Measurements from ENCODE around the gene UBL5. TPM values are rescaled to one million over a fixed set of nuclear protein-coding genes. Genes with fewer than 3 reads are reported as not detected.
"Not testable (repeated sequence)": the region's sequence is repeated elsewhere in the genome, so short reads cannot be mapped to it uniquely, and the experiment has no call there.

UBL5 gene
- total RNA-seq, 1 experiment from 2014 or later = 472 TPM

GRCh38 chr19:9828551-9829063, 889 bp downstream of the UBL5 start:
- Histone ChIP-seq H3K27ac (no peak overlapping the region), H3K27me3 (replicated peaks) (no peaks in the 10 kb centered on the region)
- no peak for DNase-seq (ENCODE audit: low read depth in 1 of 2, low spot score in 2 of 2)

GRCh38 chr19:9834307-9834725, 6.6 kb downstream of the UBL5 start:
- Histone ChIP-seq H3K27me3 (replicated peaks) (no peaks in the 10 kb centered on the region), H3K36me3 (peaks cover 66% of the 10 kb centered on the region), H3K27ac (peak overlapping the region; percentile 40; the same call in 1 of the 2 replicates), H3K9me3 (replicated peaks) (no peaks in the 10 kb centered on the region), H3K4me1 (replicated peaks) (peaks cover 9% of the 10 kb centered on the region), H3K4me3 (peak overlapping the region; percentile 77)
- no peak for DNase-seq (ENCODE audit: low read depth in 1 of 2, low spot score in 2 of 2)

More at GRCh38 chr19:9828551-9829063, 889 bp downstream of the UBL5 start:
- H3K36me3 ChIP-seq = peaks cover 50% of the 10 kb centered on the region
- peaks cover 5% of the 10 kb centered on the region; the same call in 1 of the 2 replicates for H3K4me1 ChIP-seq (replicated peaks)
- no peaks in the 10 kb centered on the region for H3K9me3 ChIP-seq (replicated peaks)
- peak overlapping the region; percentile 71 for H3K4me3 ChIP-seq

DNA sequence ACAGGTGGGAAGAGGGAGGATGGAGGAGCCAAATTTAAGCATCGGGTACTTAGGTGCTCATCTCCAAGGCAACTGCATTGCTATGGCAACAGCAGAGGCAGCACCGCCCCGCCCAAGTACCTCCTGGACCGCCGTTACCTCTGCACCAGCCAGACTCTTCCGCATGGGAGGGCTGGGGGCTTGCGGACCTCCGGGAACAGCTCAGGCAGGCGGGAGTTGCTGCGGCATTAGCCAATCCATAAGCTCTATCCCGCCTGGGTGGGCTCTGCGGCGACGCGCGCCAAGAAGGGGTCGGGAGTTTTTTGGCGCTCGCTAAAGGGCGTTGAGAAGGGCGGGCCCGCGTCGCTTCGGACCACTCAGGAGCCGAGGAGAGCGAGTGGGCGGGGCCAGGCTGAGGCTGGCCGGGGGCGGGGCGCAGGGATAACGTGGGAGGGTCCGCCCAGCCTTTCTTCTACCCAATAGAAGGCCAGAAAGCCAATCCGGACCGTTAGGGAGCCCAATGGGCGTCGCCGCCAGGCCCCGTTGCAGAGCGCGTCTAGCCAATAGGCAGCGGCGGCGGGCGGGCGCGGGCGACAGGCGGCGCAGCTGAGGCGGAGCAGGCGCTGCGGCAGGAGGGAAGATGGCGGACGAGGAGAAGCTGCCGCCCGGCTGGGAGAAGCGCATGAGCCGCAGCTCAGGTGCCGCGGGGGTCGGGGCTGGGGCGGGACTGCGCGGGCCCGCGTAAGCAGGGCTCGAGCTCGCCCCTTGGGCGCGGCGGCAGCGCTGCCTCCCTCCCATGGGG, 7.2 kb downstream of the UBL5 start, which contains the start of gene PIN1:
Gene PIN1 (plus strand): TSS at position 593 of the 781 bp plus-strand sequence. CDS start 27 bp downstream, at position 620.
- Histone ChIP-seq H3K36me3 (peaks cover 66% of the 10 kb centered on the region), H3K4me3 (peak within 1 kb of the TSS; percentile 77), H3K9me3 (replicated peaks) (no peaks in the 10 kb centered on the region), H3K27ac (peak within 1 kb of the TSS; percentile 40), H3K4me1 (replicated peaks) (peaks cover 9% of the 10 kb centered on the region), H3K27me3 (replicated peaks) (no peaks in the 10 kb centered on the region)
- peak; percentile 98 to 99 for DNase-seq (ENCODE audit: low read depth in 1 of 2, low spot score in 2 of 2)

- H3K27me3 ChIP-seq (replicated peaks) = no peaks in the 10 kb centered on the region
- H3K4me1 ChIP-seq (replicated peaks) = peaks cover 9% of the 10 kb centered on the region
- DNase-seq (ENCODE audit: low read depth in 1 of 2, low spot score in 2 of 2) = no peak
- peaks cover 67% of the 10 kb centered on the region for H3K36me3 ChIP-seq
- no peaks in the 10 kb centered on the region for H3K9me3 ChIP-seq (replicated peaks)
- H3K27ac ChIP-seq = peak overlapping the region; percentile 31; the same call in 1 of the 2 replicates
- peak overlapping the region; percentile 77 for H3K4me3 ChIP-seq
Observed at GRCh38 chr19:9835507-9835949, 7.8 kb downstream of the UBL5 start.

- Histone ChIP-seq H3K4me3 (peak overlapping the region; percentile 77), H3K27me3 (replicated peaks) (no peaks in the 10 kb centered on the region), H3K4me1 (replicated peaks) (peaks cover 9% of the 10 kb centered on the region), H3K9me3 (replicated peaks) (no peaks in the 10 kb centered on the region), H3K36me3 (peaks cover 68% of the 10 kb centered on the region), H3K27ac (no peak overlapping the region; the same call in 1 of the 2 replicates)
- DNase-seq (ENCODE audit: low read depth in 1 of 2, low spot score in 2 of 2) = peak in 1 of 2 experiments; percentile 15
Observed at GRCh38 chr19:9836021-9836420, 8.3 kb downstream of the UBL5 start.

DNA sequence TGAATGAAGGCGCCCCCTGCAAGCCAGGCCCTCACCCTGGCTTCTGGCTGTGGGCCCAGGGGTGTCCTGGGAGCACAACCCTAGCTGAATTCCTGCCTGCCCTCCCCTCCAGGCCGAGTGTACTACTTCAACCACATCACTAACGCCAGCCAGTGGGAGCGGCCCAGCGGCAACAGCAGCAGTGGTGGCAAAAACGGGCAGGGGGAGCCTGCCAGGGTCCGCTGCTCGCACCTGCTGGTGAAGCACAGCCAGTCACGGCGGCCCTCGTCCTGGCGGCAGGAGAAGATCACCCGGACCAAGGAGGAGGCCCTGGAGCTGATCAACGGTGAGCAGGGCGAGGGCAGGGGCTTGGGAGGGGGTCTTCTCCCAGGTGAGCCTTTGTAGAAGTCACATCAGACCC, 10.6 kb downstream of the UBL5 start:
- DNase-seq (ENCODE audit: low read depth in 1 of 2, low spot score in 2 of 2) = no peak
- Histone ChIP-seq H3K36me3 (peaks cover 82% of the 10 kb centered on the region), H3K4me1 (replicated peaks) (peaks cover 9% of the 10 kb centered on the region), H3K27ac (no peak overlapping the region), H3K27me3 (replicated peaks) (no peaks in the 10 kb centered on the region), H3K9me3 (replicated peaks) (0 out of 2 replicates have a peak, but pooled peaks cover 2% of the 10 kb centered on the region), H3K4me3 (no peak overlapping the region)

DNA sequence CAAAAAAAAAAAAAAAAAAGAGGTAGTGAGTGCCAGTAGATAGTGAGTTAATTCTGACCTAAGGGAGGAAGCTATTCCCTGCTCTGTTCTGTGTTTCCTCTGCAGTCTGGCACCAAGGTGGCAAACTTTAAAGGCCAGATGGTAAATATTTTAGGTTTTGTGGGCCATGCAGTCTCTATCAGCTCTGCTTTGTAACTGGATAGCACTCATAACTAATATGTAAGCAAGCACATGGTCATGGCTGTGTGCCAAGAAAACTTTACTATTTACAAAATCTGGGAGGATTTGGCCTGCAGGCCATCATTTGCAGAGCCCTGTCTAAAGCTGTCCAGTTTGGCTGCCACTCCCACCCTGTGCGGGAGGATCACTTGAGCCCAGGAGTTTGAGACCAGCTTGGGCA, 11.7 kb downstream of the UBL5 start:
- Histone ChIP-seq H3K36me3 (peaks cover 86% of the 10 kb centered on the region), H3K4me3 (no peak overlapping the region), H3K27me3 (replicated peaks) (no peaks in the 10 kb centered on the region), H3K27ac (no peak overlapping the region), H3K9me3 (replicated peaks) (0 out of 2 replicates have a peak, but pooled peaks cover 2% of the 10 kb centered on the region), H3K4me1 (replicated peaks) (peaks cover 9% of the 10 kb centered on the region)
- no peak for DNase-seq (ENCODE audit: low read depth in 1 of 2, low spot score in 2 of 2)

GRCh38 chr19:9842834-9843625, 15.3 kb downstream of the UBL5 start:
- peaks cover 84% of the 10 kb centered on the region for H3K36me3 ChIP-seq

DNA sequence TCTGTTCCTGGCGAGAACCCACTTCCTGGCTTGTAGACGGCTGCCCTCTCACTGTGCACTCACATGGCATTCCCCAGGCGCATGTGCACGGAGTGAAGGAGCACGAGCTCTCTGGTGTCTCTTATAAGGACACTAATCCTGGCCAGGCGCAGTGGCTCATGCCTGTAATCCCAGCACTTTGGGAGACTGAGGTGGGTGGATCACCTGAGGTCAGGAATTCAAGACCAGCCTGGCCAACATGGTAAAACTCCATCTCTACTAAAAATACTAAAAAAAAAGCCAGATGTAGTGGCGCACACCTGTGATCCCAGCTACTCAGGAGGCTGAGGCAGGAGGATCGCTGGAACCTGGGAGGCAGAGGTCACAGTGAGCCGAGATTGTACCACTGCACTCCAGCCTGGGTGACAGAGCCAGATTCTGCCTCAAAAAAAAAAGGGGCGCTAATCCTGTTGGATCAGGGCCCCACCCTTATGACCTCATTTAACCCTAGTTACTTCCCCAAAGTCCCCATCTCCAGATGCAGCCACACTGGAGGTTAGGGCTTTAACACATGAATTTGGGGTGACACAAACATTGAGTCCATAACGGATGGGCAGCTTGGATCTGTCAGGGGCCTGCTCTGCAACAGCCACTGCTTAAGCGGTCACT, 16.0 kb downstream of the UBL5 start:
- H3K27ac ChIP-seq; DNase-seq (ENCODE audit: low read depth in 1 of 2, low spot score in 2 of 2); H3K4me3 ChIP-seq; H3K27me3 ChIP-seq (replicated peaks); H3K4me1 ChIP-seq (replicated peaks); H3K9me3 ChIP-seq (replicated peaks): not testable (repeated sequence)
- H3K36me3 ChIP-seq = peaks cover 84% of the 10 kb centered on the region

More at GRCh38 chr19:9842834-9843625, 15.3 kb downstream of the UBL5 start:
- DNase-seq (ENCODE audit: low read depth in 1 of 2, low spot score in 2 of 2) = no peak
- Histone ChIP-seq H3K4me1 (replicated peaks) (0 out of 2 replicates have a peak, but pooled peaks cover 9% of the 10 kb centered on the region), H3K9me3 (replicated peaks) (0 out of 2 replicates have a peak, but pooled peaks cover 2% of the 10 kb centered on the region), H3K27ac (no peak overlapping the region), H3K27me3 (replicated peaks) (no peaks in the 10 kb centered on the region), H3K4me3 (no peak overlapping the region)

DNA sequence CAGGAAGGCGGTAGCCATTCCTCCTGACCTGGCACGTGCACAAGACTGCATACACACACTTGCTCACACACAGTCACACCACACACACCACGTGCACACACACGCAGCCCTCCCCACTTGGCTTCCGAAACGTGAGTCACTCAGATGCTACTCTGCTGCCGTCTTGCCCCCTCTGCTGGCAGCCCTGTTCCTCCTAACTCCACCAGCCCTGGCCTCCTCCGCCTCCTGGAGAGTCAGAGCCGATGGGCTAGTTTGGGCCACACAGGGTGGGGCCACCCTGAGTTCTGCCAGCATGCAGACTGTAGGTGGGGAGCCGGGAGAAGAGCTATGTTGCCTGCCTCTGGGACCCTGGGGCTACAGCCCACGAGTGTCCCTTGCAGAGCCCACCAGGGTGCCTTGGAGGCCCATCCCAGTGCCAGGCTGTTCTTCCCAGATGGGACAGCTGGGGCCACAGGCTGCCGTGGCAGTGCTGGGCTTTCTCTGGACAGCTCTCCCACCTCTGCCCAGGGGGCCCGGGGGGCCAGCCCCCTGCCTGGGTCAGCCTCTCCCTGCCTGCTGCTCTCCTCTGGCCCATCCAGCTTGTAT, 19.5 kb downstream of the UBL5 start:
- peak; percentile 53 to 86 for DNase-seq (ENCODE audit: low read depth in 1 of 2, low spot score in 2 of 2)
- 0 out of 2 replicates have a peak, but pooled peaks cover 9% of the 10 kb centered on the region for H3K4me1 ChIP-seq (replicated peaks)
- H3K27ac ChIP-seq = peak overlapping the region; percentile 27; the same call in 1 of the 2 replicates
- H3K36me3 ChIP-seq = peaks cover 70% of the 10 kb centered on the region
- H3K9me3 ChIP-seq (replicated peaks) = 0 out of 2 replicates have a peak, but pooled peaks cover 2% of the 10 kb centered on the region
- no peaks in the 10 kb centered on the region for H3K27me3 ChIP-seq (replicated peaks)
- H3K4me3 ChIP-seq = no peak overlapping the region

GRCh38 chr19:9848060-9848459, 20.3 kb downstream of the UBL5 start:
- no peaks in the 10 kb centered on the region for H3K9me3 ChIP-seq (replicated peaks)
- no peaks in the 10 kb centered on the region for H3K27me3 ChIP-seq (replicated peaks)
- no peak for DNase-seq (ENCODE audit: low read depth in 1 of 2, low spot score in 2 of 2)
- H3K27ac ChIP-seq = no peak overlapping the region
- no peak overlapping the region for H3K4me3 ChIP-seq
- H3K4me1 ChIP-seq (replicated peaks) = peaks cover 13% of the 10 kb centered on the region
- peaks cover 68% of the 10 kb centered on the region for H3K36me3 ChIP-seq

- Histone ChIP-seq H3K4me1 (replicated peaks) (peaks cover 14% of the 10 kb centered on the region), H3K27ac (no peak overlapping the region), H3K4me3 (no peak overlapping the region), H3K9me3 (replicated peaks) (no peaks in the 10 kb centered on the region), H3K27me3 (replicated peaks) (no peaks in the 10 kb centered on the region), H3K36me3 (peaks cover 61% of the 10 kb centered on the region)
- no peak for DNase-seq (ENCODE audit: low read depth in 1 of 2, low spot score in 2 of 2)
Observed at GRCh38 chr19:9848762-9849161, 21.0 kb downstream of the UBL5 start.

- Histone ChIP-seq H3K36me3 (peaks cover 53% of the 10 kb centered on the region), H3K27me3 (replicated peaks) (no peaks in the 10 kb centered on the region), H3K4me3 (no peak overlapping the region), H3K9me3 (replicated peaks) (no peaks in the 10 kb centered on the region), H3K4me1 (replicated peaks) (peaks cover 14% of the 10 kb centered on the region), H3K27ac (no peak overlapping the region)
- DNase-seq (ENCODE audit: low read depth in 1 of 2, low spot score in 2 of 2) = no peak
Observed at GRCh38 chr19:9849791-9850190, 22.1 kb downstream of the UBL5 start.

Data from SJSA1 (cell line).